MCF 10A (cell line): Measurements from ENCODE around the gene TXNDC15. TPM values are rescaled to one million over a fixed set of nuclear protein-coding genes. Genes with fewer than 3 reads are reported as not detected.
A peak's percentile ranks its signal among the peaks of the same experiment; 100 is the strongest.

Experiments
- BruUV-seq: library from RNA; stranded (reverse); fragments of 400-500 nt; replicated peaks from 2 replicates; lab custom pipeline; 2021; lab: Mats Ljungman, UMichigan
- CTCF ChIA-PET: fragments of 300-600 bp; sonication (Branson Sonifier 250); formaldehyde crosslinking; extraction: SDS; loops from one replicate; lab custom pipeline; 2021; ENCODE audit warnings: antibody characterized with exemption, inconsistent platforms; lab: Yijun Ruan, JAX
- POLR2A ChIA-PET: fragments of 300-600, 350-650 bp; sonication (Branson Sonifier 250); formaldehyde crosslinking; extraction: SDS; loops from one replicate; lab custom pipeline; 2020; ENCODE audit warnings: antibody characterized with exemption, inconsistent platforms; lab: Yijun Ruan, JAX
- DNase-seq: peaks from one replicate; pipeline ENCODE4 v3.0.0-alpha.2; 2018; ENCODE audit not compliant: unreplicated experiment
- H3K27ac Mint-ChIP-seq: one replicate; pipeline ENCODE4 v1.8.0; 2022; ENCODE audit warnings: mild to moderate bottlenecking, low read depth, mixed read lengths; ENCODE audit not compliant: unreplicated experiment
- H3K27me3 Mint-ChIP-seq: one replicate; pipeline ENCODE4 v1.8.0; 2022; ENCODE audit warnings: mixed read lengths; ENCODE audit not compliant: insufficient read depth, unreplicated experiment
- H3K36me3 Mint-ChIP-seq: one replicate; pipeline ENCODE4 v1.8.0; 2022; ENCODE audit warnings: mild to moderate bottlenecking, moderate library complexity, mixed read lengths; ENCODE audit not compliant: insufficient read depth, unreplicated experiment
- H3K4me1 Mint-ChIP-seq: one replicate; pipeline ENCODE4 v1.8.0; 2022; ENCODE audit warnings: mixed read lengths; ENCODE audit not compliant: insufficient read depth, unreplicated experiment
- H3K4me3 Mint-ChIP-seq: one replicate; pipeline ENCODE4 v1.8.0; 2022; ENCODE audit warnings: mild to moderate bottlenecking, moderate library complexity, mixed read lengths; ENCODE audit not compliant: unreplicated experiment
- H3K9me3 Mint-ChIP-seq: one replicate; pipeline ENCODE4 v1.8.0; 2022; ENCODE audit warnings: mixed read lengths; ENCODE audit not compliant: unreplicated experiment
- CTCF ChIP-seq: fragments of 200-600 bp; IDR thresholded peaks from one replicate; pipeline ENCODE4 v1.8.0; 2022; ENCODE audit warnings: antibody characterized with exemption, mild to moderate bottlenecking; ENCODE audit not compliant: unreplicated experiment
- intact Hi-C: fragments of 100-400 bp; cut with micrococcal nuclease; formaldehyde crosslinking; loops from 2 replicates; pipeline ENCODE4 v1.14.1; 2022
- total RNA-seq: library from RNA; stranded (reverse); gene quantifications from 2 replicates; pipeline ENCODE4 v1.2.3, GENCODE V29; 2022

TXNDC15 gene
- total RNA-seq, 1 experiment from 2014 or later, result 57.0 TPM

- Mint-ChIP-seq H3K27me3 (no peaks in the 10 kb centered on the region), H3K4me3 (no peak overlapping the region), H3K4me1 (peaks cover 22% of the 10 kb centered on the region), H3K27ac (no peak overlapping the region), H3K36me3 (peaks cover 63% of the 10 kb centered on the region), H3K9me3 (no peaks in the 10 kb centered on the region)
- ChIA-PET CTCF (interaction anchor here (0.7 to 1.5 kb wide), 5 partner anchors 9 to 351 kb away, joined by 3 to 5 read pairs (median 4); no protein-coding TSS in a partner anchor), POLR2A (interaction anchor here (0.6 to 2.7 kb wide), 3 partner anchors 32 to 102 kb away, joined by 3 to 10 read pairs (median 3); partner anchors contain the start of gene CAMLG)
- no peak for TF ChIP-seq CTCF
- DNase-seq, result no peak
- intact Hi-C loops, result no loop called here
- BruUV-seq, result no TSS peak
These were observed 33.4 kb upstream of the TXNDC15 start for GRCh38 chr5:134840811-134841210.

- ChIA-PET POLR2A (no interaction called here), CTCF (interaction anchor here (0.5 to 1.2 kb wide), 6 partner anchors 9 to 817 kb away, joined by 3 to 4 read pairs (median 3); no protein-coding TSS in a partner anchor)
- TF ChIP-seq CTCF, result no peak
- H3K27ac Mint-ChIP-seq, result peak overlapping the region; percentile 15
- DNase-seq, result no peak
- H3K27me3 Mint-ChIP-seq, result no peaks in the 10 kb centered on the region
- H3K9me3 Mint-ChIP-seq, result no peaks in the 10 kb centered on the region
- intact Hi-C loops, result no loop called here
- peaks cover 22% of the 10 kb centered on the region for H3K4me1 Mint-ChIP-seq
- no peak overlapping the region for H3K4me3 Mint-ChIP-seq
- peaks cover 57% of the 10 kb centered on the region for H3K36me3 Mint-ChIP-seq
- BruUV-seq, result no TSS peak
These were observed 29.9 kb upstream of the TXNDC15 start for GRCh38 chr5:134844252-134844651.

- BruUV-seq, result TSS peak; percentile 98
- no peaks in the 10 kb centered on the region for H3K9me3 Mint-ChIP-seq
- H3K4me1 Mint-ChIP-seq, result peaks cover 22% of the 10 kb centered on the region
- DNase-seq, result no peak
- intact Hi-C loops, result no loop called here
- ChIA-PET POLR2A (interaction anchor here (0.6 to 1.6 kb wide), 26 partner anchors 8 to 620 kb away, joined by 3 to 22 read pairs (median 4); partner anchors contain the start of genes CAMLG, DDX46, PCBD2 and PPP2CA), CTCF (interaction anchor here (0.5 to 1.2 kb wide), 5 partner anchors 20 to 402 kb away, joined by 3 to 8 read pairs (median 3); partner anchors contain the start of gene PCBD2)
- H3K27me3 Mint-ChIP-seq, result no peaks in the 10 kb centered on the region
- peak overlapping the region; percentile 98 for H3K27ac Mint-ChIP-seq
- H3K36me3 Mint-ChIP-seq, result peaks cover 57% of the 10 kb centered on the region
- peak overlapping the region; percentile 96 for H3K4me3 Mint-ChIP-seq
- no peak for TF ChIP-seq CTCF
These were observed 28.8 kb upstream of the TXNDC15 start for GRCh38 chr5:134845335-134845851.

GRCh38 chr5:134845852-134846640 lies 28.1 kb upstream of the TXNDC15 start, which contains the start of gene C5orf24:
Gene C5orf24, plus strand, starts transcription at chr5:134845968. Its CDS starts 8,933 bp downstream, at chr5:134854901.
- H3K9me3 Mint-ChIP-seq, result no peaks in the 10 kb centered on the region
- peaks cover 25% of the 10 kb centered on the region for H3K4me1 Mint-ChIP-seq
- peak within 1 kb of the TSS; percentile 98 for H3K27ac Mint-ChIP-seq
- BruUV-seq, result TSS peak; percentile 67
- intact Hi-C loops, result no loop called here
- peaks cover 58% of the 10 kb centered on the region for H3K36me3 Mint-ChIP-seq
- POLR2A ChIA-PET, result interaction anchor here (0.6 to 1.8 kb wide), 33 partner anchors 9 to 620 kb away, joined by 3 to 22 read pairs (median 4); partner anchors contain the start of genes CAMLG, DDX46, PCBD2 and PPP2CA
- TF ChIP-seq CTCF, result no peak
- peak within 1 kb of the TSS; percentile 96 for H3K4me3 Mint-ChIP-seq
- CTCF ChIA-PET, result interaction anchor here (0.8 to 1.2 kb wide), 5 partner anchors 14 to 345 kb away, joined by 3 to 8 read pairs (median 3); partner anchors contain the start of gene PCBD2
- DNase-seq, result peak; percentile 97
- no peaks in the 10 kb centered on the region for H3K27me3 Mint-ChIP-seq
